T-helper 22 cell (primary cell): ENCODE measurements around the gene TSEN2.
"Not testable (repeated sequence)": the region's sequence is repeated elsewhere in the genome, so short reads cannot be mapped to it uniquely, and the experiment has no call there.

Source experiments
- DNase-seq: peaks from one replicate; pipeline ENCODE4 v3.0.0-alpha.2; 2020; ENCODE audit warnings: low read depth

The TSEN2 gene

GRCh38 chr3:12452361-12453330 is 31.6 kb upstream of the TSEN2 start:
- DNase-seq: no peak

GRCh38 chr3:12454076-12454815 is 30.0 kb upstream of the TSEN2 start:
- DNase-seq: no peak

- no peak for DNase-seq
Observed at GRCh38 chr3:12454816-12455121, 29.5 kb upstream of the TSEN2 start.

- no peak for DNase-seq
Observed at GRCh38 chr3:12455740-12456139, 28.5 kb upstream of the TSEN2 start.

GRCh38 chr3:12456441-12456840 is 27.8 kb upstream of the TSEN2 start:
- DNase-seq: no peak

GRCh38 chr3:12457380-12457779 is 26.9 kb upstream of the TSEN2 start:
- not testable (repeated sequence) for DNase-seq

GRCh38 chr3:12458901-12459300 is 25.4 kb upstream of the TSEN2 start:
- no peak for DNase-seq

GRCh38 chr3:12460127-12460526 is 24.2 kb upstream of the TSEN2 start:
- no peak for DNase-seq

GRCh38 chr3:12461097-12461649 is 23.1 kb upstream of the TSEN2 start:
- DNase-seq: no peak

GRCh38 chr3:12462159-12462947 is 21.9 kb upstream of the TSEN2 start:
- no peak for DNase-seq

- no peak for DNase-seq
Observed at GRCh38 chr3:12463686-12464085, 20.6 kb upstream of the TSEN2 start.

- no peak for DNase-seq
Observed at GRCh38 chr3:12464181-12464580, 20.1 kb upstream of the TSEN2 start.

GRCh38 chr3:12465151-12465835 is 19.0 kb upstream of the TSEN2 start:
- DNase-seq: no peak

GRCh38 chr3:12465836-12466225 is 18.4 kb upstream of the TSEN2 start:
- no peak for DNase-seq

GRCh38 chr3:12467746-12468145 is 16.5 kb upstream of the TSEN2 start:
- DNase-seq: no peak

- no peak for DNase-seq
Observed at GRCh38 chr3:12468276-12468675, 16.0 kb upstream of the TSEN2 start.

GRCh38 chr3:12468757-12469156 is 15.5 kb upstream of the TSEN2 start:
- no peak for DNase-seq

- not testable (repeated sequence) for DNase-seq
Observed at GRCh38 chr3:12469222-12469621, 15.1 kb upstream of the TSEN2 start.

GRCh38 chr3:12470111-12470510 is 14.2 kb upstream of the TSEN2 start:
- no peak for DNase-seq

GRCh38 chr3:12470680-12471079 is 13.6 kb upstream of the TSEN2 start:
- DNase-seq: no peak

- peak; percentile 11 for DNase-seq
Observed at GRCh38 chr3:12471241-12471640, 13.0 kb upstream of the TSEN2 start.
